ENCODE results near the gene MTUS2.

The MTUS2 gene

DNA sequence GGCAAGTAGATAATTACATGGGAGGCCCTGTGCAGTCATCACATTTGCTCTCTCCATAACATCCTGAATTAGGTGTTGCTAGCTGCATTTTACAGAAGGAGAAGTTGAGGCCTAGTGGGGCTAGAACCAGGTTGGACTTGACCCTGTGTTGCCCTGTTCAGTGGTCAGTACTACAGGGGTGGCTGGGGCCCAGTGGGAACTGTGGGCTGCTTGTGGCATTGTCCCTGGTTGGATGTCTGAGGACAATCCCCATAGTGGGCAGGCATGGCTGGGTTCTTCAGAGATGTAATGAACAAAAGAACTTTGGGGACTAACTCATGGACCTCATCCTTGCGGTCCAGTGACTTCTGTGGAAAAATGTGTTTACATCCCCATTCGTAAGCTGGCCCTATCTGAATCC, 38.9 kb downstream of the MTUS2 start:
- DNase-seq (ENCODE audit: low spot score) = no peak

DNA sequence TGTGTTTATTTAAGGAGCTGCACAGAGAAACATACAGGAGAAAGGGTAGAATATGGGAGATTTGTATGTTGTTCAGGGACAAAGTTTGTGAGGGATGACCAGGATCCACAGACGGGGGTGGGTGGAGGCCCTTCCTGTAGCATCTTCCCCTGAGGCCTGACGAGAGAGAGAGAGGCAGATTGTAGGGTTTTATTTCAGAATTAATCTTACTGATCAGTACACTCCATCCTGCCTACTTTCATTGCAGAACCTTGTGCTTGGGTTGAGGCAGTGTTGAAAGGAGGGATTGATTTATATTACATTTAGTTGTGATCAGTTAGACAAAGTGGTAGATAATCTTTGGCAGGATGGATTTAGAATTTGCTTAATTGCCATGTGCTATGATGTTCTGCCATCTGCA, 39.6 kb downstream of the MTUS2 start:
- DNase-seq (ENCODE audit: low spot score) = no peak

DNA sequence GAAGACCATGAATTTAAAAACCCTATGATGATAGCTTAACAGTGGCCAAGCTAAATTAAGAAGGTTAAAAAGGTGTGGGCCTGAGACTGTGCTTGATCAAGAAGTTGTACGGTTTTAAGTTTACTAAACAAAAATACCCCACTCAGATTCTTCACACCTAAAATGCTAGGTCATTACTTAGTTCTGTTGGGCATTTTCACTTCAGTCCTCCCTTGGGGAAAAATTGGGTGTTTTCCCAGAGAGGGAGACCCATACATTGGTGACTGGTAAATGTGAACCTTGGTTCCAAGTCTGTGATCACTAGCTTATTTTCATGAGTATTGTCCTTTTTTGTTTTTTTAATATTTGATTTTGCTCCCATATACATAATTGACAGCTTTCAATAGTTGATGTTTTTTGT, 44.4 kb downstream of the MTUS2 start:
- no peak for DNase-seq (ENCODE audit: low spot score)

DNA sequence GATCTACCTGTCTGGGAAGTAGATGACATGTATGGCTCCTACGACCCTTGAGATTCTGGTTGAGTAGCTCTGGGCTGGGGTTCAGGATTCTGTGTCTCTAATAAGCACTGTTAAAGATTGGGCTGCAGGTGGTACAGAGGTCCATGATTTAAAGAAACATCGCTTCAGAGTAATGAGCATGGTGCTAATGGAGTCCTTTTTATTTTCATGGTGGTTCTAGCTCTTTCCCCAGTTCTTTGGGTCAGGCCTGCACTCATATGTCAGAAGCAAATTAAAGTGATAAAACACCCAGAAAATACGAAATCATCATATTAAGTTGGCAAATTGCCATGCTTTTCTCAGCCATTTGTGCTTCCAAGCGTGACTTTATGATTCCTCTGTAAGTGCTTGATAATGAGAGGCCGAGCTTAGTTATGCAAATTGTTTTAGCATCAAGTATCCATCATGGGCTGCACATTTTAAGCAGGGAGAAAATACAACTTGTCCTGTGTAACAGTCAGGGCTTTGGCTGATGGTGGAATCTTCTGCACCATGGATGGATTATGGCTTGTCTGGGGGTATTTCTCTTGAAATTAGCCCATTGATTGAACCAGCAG, 45.1 kb downstream of the MTUS2 start:
- no peak for DNase-seq (ENCODE audit: low spot score)

DNA sequence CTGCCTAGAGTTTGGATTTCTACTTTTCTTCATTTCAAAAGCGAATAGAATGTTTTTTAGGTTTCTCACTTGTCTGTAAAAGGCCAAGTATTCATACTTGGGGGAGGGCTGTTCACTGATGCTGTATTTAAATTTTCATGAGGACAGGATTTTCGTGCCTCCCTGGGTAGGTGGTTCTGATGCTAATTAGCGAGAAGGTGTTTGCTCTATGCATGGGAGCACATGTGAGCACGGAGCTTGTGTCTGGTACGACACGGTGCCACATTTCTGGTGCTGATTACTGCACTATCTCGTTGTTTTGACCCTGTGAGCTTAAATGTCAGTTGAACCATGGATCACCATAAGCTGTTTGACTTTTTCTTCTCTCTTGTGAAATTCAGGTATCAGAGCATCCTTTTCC, 45.8 kb downstream of the MTUS2 start:
- DNase-seq (ENCODE audit: low spot score) = no peak

DNA sequence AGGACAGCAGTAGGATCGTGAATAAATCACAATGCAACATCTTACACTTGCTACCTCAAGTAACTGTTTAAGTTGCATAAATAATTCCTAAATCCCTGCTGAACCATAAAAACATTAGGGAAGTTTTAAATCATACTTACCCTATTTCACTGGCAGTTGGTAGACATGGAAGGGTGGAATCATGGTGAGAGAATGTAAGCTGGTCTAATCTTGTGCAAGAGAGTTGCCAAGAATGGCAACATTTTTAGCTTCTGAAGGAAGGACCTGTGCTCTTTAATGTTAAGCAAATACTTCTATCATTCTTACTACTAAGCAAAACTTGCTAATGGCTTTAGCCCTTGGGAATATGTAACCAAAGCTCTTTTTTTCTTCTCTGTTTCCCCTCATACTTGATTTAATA, 46.8 kb downstream of the MTUS2 start:
- DNase-seq (ENCODE audit: low spot score) = no peak

DNA sequence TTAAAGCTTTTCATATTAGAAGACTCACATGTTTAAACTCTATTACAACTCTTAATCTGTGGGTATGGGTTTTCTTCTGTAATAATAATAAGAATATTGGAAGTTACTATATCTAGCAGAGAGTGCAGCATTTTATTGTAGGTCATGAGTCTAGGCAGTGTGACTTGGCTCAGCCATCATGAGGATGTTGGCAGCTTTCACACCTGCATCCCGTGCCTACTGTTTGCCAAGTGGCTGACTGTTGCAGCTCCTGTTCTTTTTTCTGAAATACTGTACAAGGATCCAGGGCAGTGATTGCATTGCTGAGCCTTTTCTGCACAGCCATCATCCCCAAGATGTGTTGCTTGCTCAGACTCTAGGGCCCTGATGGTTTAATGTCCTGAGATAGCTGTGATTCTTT, 47.4 kb downstream of the MTUS2 start:
- DNase-seq (ENCODE audit: low spot score) = no peak

DNA sequence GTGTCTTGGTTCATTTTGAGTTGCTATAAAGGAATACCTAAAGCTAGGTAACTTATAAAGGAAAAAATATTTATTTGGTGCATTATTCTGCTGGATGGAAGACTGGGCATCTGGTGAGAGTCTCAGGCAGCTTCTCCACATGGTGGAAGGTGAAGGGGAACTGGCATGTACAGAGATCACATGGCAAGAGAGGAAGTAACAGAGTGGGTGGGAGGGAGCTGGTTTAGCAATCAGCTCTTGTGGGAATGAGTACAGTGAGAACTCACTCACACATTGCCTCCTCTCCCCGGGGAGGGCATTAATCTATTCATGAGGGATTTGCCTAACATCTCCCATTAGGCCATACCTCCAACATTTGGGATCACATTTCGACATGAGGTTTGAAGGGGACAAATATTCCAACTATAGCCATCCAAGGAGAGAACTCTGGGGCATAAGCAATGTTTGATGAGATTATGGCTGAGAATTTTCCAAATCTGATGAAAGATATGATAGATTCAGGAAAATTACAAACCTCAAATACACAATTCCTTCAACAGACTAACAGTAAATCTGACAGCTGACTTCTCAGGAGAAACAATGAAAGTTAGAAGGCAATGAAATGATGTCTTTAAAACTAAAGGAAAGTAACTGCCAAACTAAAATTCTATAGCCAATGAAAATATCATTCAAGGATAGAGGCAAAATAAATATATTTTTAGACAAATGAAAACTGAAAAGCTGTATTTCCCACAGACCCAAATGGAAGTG, 52.5 kb downstream of the MTUS2 start:
- DNase-seq (ENCODE audit: low spot score) = no peak

DNA sequence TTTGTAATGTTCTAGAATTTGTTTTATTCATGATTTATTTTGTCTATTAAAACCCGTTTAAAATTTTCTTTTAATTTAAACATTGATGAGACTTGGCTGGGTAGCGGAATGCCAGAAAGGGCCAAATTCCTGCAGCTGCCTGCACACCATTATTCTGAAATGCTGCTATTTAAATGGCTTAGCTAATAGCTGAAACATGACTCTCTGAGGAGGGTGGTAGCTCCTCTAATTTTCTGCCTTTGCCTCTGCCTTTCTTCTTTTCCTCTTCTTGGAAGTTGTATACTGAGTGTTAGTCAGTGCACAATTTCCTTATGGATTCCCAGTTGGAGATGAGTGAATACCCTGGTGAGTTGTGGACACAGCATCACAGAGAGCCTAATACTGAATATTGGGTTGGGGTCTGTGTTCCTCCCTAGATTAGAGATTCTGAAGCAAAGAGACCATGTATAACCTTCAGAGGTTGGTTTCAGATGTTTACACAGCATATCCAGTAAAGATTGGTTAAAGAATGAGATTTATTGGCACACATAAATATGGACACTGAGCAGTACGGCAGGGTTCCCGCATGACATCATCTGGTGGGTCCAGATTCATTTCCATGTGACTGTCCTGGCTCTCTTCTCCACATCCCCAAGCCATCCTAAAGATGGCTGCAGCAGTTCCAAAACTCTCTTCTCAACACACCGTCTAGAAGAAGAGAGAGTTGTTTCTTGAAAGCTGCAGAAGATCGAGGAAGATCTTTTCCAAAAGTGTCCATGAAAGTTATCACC, 55.9 kb downstream of the MTUS2 start:
- DNase-seq (ENCODE audit: low spot score) = no peak

DNA sequence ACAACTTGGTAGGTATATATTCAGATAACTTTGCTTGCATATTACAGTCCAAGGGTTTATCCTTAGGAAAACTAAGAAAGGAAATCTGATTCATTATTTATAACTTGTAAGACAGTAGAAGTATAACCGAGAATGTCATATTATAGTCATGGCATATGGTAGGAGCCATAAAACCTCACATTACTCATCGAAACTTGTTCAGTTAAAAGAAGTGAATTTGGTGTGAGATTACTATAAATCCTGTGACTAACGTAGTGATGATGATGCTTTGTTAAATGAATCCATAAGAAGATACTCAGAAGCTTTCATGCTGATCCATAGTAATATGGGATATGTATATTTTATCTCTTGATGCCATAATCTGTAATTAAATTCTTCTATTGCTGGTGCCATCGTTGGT, 57.3 kb downstream of the MTUS2 start:
- DNase-seq (ENCODE audit: low spot score) = no peak

DNA sequence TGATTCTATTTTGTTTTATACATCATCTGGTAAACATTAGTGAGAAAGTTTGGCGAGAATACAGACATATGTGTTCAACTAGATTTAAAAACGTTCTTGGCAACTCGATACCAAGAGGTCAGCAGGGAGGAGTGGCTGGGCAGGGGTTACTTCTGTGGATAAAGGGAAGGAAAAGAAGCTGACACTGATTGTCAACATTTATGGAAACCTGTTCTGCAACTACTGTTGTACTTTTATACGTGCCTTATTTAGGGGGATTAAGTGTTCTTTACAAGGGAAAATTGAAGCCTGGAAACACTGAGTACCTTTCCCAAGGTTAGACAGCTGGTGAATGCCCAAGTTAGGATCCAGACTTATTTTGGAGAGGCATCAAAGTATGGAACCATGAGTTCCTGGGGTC, 65.0 kb downstream of the MTUS2 start:
- no peak for DNase-seq (ENCODE audit: low spot score)

DNA sequence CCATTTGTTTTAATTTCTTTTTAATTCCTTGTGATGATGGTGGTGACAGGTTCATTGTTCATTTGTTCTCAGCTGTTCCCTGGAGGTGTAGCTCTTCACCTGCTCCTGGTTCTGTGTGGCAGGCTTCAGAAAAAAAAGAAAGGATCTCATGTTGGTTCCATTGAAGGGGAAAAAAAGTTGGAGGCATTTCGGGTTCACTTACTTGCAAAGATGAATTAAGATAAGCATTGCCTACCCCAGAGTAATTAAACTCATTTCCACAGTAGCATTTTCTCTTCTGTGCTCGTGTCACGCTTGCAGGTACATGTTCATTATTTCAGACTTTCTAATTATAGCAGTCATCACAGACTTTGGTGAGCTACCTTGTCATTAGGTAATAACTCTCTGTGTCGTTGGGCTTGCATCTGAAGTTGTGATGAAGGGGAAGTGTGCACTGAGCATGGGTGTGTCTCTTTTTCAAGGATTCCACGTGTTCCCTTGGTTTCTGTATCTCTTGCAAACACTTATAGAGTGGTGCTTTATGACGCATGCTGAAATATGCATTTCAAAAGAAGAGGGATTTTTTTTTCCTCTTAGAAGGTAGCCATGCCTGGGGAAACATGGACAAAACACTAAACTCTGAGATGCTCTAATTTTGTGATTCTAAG, 69.1 kb downstream of the MTUS2 start:
- no peak for DNase-seq (ENCODE audit: low spot score)

DNA sequence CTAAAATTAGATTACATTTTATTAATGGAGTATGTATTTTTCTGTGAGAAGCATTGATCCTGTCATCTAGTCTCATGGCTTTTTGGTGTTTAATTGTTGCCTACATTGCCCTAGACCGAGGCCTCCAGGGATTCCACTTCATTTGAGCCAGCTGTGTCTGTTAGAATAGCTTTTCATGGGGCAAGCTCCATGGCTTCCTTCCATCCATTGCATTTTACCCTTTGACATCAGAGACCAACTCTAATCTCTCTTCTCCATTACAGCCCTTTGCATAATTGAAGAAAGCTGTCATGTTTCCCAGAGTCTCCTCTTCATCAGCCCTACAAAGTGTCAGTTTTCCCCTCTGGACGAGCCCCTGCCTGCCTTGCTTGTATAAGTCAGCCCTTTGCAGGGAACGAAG, 70.6 kb downstream of the MTUS2 start:
- no peak for DNase-seq (ENCODE audit: low spot score)

DNA sequence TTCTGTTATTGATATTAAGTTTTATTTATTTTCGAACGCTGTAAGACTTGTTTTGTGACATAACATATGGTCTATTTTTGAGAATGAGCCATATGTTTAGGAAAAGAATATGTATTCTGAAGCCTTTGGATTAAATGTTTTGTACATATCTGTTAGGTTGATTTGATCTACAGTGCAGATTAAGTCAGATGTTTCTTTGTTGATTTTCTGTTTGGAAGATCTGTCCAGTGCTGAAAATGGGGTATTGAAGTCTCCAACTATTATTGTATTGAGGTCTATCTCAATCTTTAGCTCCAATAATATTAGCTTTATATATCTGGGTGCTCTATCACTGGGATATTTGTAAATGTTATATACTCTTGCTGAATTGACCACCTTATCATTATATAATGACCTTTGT, 97.9 kb downstream of the MTUS2 start:
- no peak for DNase-seq (ENCODE audit: low spot score)

DNA sequence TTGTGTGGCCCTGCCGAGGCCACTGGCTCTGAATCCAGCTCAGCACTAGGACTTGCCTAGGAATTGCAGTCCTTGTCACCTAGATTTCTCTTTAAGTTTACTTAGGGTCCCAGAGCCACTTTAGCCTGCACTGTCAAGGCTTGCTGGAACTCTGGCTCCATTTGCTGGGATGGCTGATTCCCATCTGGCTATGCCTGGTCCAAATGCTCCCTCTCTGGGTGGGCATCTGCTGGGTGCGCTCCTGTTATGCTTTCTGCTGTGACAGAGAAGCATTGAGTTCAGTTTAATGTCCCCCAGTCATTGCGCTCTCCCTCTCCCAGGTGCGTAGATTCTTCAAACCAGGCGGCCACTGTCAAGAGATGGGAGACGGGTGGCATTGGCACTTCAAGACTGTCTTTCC, 102.2 kb downstream of the MTUS2 start:
- no peak for DNase-seq (ENCODE audit: low spot score)

DNA sequence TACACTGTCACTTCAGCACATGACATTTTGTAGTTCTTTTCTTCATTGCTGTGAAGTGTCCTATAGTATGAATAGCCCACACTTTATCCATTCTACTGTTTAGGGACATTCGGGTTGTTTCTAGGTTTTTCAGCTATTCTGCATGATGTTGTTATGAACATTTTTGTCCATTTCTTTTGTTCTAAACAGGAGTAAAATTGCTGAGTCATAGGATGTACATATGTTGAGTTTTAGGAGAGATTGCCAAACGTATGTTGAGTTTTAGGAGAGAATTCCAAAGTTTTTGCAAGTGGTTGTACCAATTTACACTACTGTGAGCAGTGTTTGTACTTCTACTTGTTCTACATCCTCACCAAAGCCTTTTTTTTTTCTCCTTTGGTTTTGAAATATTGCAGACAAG, 115.0 kb downstream of the MTUS2 start:
- DNase-seq (ENCODE audit: low spot score) = no peak

DNA sequence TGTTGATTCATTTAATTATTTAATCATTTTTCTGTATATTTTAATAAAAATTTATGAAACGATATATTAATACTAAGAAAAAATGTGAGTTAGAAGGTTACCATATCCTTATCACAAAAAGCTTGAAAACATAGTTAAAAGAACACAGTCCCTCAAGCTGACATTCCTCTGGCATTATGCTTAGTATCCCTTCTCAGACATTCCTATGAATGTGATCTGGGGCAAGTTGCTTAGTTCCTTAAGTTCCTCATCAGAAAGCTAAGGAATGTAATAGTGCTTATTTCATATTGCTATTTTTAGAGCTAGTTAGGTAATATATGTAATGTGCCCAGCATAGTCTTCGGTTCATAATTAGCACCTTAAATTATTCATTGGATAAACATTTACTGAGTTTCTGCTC, 122.8 kb downstream of the MTUS2 start:
- DNase-seq (ENCODE audit: low spot score) = no peak

DNA sequence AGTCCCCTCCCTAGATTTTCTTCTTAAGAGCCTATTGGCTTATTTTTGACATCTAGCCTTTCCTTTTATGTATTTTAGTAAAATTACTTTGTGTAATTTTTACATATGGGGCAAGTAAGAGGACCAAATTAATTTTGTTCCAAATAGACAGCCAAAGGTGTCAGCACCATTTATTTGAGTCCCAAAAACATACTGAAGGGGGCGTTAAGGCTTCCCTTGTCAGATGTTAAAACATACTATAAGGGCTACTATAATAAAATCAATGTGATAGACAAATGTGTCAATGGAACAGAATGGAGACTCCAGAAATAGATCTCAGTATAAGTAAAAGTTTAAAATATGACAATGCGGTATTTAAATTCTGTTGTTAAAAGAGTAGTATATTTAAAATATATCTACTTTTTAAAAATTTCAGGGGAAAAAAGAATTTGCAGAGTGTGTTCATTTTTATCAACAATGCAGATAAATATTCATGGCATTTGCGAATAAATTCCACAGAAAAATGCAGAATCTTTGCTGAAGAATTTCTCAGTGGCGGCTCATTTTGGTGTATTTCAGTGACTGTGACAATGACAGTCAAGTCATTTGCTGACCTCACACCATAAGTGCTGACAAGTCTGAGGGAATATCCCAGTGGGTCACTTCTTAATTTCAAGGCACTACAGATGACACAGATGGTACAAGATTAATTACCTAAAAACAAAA, 133.7 kb downstream of the MTUS2 start:
- no peak for DNase-seq (ENCODE audit: low spot score)

DNA sequence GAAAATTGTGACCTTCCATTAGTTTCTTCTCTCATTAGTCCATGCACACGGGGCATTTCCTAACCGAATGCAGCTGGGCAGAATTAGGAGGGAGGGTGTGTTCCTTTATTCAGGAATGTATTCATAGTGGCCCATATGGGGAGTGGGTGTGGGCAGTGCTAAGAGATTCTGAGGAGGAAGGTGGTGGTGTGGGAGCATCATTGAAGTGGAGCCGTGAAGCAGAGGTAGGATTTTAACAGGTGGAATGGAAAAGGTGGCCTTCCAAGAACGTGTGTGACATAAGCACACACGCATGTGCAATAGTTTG, 134.2 kb downstream of the MTUS2 start:
- DNase-seq (ENCODE audit: low spot score) = no peak

DNA sequence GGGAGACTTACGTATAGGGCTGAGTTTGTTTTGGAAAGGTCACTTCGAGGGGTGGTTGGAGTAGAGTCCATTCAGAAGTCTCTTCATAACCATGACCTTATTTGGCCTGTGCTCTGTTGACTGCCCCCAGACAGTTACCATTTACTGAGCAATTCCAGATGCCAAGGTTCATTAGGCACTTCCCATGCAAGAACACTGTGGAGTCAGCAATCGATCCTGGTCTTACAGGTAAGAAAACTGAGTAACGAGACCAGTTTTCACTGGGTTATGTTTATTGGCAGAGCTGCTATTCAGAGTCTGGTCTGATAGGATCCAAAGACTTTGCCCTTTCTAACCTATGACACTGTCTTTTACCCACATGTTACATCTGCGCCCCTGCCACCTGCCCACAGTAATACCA, 134.7 kb downstream of the MTUS2 start:
- no peak for DNase-seq (ENCODE audit: low spot score)

DNA sequence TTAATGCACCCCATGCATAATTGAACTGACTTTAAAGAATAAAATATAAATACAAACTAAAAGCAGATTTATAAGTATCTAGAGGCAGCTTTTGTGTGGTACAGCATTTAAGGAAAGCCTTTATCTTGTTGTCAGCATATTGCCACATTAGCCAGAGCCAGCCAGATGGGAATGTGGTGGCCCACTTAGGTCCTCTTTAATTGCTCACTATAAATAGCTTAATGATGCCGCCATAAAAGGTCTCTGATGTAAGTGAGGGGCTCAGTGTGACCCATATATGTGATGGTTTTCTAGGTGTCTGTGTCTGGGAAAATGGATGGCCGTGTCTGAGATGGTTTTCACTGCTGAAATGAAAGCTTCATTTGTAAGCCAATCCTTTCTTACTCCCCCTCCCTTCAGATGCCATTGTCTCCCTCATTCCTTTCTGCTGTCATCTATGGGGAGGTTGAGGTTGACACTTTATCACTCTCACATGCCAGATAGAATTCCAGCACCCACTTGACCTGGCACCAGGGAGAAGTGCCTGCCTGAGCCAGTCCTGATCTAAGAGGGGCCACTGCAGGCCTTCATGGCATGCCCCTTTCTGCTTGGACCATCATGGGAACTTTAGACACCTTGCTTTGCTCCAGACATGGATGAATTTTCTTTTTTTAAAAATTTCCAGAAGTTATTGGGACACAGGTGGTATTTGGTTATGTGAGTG, 135.3 kb downstream of the MTUS2 start:
- no peak for DNase-seq (ENCODE audit: low spot score)

DNA sequence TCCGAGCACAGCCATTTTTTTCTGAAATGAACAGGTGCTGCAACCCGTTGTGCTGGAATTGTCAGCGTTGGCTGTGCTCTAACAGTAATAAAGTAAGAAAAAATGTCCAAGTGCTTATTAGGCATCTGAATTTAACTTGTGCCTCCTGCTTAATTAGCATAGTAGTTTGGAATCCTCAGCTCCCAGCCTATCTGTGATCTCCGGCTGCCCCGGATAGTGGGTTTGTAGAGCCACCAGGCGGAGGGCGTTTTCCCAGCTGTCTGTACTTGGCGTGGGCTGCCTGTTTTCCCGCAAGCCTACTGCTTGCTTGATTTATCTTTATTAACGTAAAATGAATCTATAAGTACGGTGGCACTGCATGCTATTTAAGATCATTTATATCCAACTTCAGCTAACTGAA, 137.9 kb downstream of the MTUS2 start:
- no peak for DNase-seq (ENCODE audit: low spot score)
